Measurements from ENCODE around the gene THSD4.
"Not testable (repeated sequence)": the region's sequence is repeated elsewhere in the genome, so short reads cannot be mapped to it uniquely, and the experiment has no call there.

The THSD4 gene

DNA sequence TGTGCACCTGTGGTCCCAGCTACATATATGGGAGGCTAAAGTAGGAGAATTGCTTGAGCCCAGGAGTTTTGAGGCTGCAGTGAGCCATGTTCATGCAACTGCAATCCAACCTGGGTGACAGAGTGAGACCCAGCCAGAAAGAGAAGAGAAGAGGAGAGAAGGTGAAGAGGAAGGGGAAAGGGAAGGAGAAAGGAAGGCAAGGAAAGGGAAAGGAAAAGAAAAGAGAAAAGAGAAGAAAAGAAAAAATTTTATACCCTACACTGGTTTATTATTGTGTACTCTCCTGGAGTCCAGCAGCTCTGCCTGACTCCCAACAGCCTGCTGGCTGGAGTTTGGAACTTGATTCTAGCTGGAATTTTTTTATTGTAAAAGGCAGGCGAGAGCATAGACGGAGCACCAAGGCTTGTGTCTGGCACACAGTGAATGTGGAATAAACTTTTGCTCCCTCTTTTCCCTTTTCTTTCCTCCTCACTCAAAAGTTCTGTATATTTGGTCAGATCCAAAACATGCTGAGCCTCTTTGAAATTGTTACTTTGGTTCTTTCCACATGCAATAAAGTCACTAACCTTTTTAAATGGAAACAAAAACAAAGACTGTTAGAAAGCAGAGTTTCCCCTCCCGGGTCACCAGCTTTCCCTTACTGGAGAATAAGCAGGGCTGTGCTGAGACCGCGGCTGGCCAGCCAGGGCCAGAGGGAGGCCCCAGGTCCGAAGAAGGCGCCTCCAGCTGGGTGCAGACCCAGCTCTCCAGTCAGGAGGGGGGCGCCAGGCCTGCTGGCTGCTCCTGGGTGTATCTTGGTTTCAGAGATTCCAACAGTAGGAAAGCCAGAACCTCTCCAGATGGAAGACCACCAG, 9.9 kb downstream of the THSD4 start:
- DNase-seq (ENCODE audit: low read depth), result no peak

- no peak for DNase-seq (ENCODE audit: low read depth)
Observed at GRCh38 chr15:71125831-71126450, 10.7 kb downstream of the THSD4 start.

DNA sequence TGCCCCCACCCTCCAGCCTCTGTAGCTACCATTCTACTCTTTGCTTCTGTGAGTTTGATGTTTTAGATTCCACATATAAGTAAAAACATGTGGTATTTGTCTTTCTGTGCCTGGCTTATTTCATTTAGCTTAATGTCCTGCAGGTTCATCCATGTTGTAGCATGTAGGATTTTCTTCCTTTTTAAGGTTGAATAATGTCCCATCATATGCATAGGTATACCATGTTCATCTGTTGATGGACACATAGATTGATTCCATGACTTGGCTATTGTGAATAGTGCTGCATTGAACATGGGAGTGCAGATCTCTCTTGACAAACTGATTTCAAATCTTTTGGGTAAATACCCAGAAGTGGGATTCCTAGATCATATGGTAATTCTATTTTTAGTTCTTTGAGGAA, 11.8 kb downstream of the THSD4 start:
- DNase-seq (ENCODE audit: low read depth), result no peak

DNA sequence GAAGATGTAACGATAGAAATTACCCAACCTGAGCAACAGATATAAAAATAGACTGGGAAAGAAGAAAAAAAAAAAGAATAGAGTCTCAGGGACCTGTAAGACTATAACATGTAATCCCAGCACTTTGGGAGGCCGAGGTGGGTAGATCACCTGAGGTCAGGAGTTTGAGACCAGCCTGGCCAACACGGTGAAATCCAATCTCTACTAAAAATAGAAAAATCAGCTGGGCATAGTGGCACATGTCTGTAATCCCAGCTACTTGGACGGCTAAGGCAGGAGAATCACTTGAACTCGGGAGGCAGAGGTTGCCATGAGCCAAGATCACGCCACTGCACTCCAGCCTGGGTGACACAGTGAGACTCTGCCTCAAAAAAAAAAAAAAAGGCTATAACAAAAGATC, 12.9 kb downstream of the THSD4 start:
- not testable (repeated sequence) for DNase-seq (ENCODE audit: low read depth)

DNA sequence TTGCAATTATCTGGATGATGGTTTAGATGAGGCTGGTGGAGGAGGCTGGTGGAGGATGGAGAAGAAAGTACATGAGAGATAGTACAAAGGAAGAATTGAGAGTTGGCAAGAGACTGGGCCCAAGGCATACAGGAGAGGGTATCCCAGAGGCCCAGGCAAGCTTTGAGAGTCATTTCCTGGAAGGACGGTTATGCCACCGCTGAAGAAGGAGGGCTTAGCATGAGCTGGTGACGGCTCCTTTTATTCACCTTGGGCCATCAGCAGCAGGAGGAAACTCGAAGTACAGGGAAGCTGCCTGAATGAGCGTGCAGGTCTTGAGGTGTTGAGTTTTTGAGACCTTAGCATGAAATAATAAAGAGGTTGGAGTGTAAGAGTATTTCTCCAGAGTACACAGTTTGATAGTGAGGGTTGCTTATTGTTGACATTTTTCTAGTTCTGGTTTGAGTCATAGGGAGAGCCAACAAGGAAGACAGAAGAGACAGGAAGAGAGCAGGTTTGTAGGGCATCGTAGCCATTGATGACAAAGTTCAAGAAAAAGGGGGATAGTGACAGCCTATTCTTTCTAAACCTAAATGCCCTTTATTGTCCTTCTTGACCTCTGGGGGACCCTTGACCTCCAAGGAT, 13.8 kb downstream of the THSD4 start:
- DNase-seq (ENCODE audit: low read depth), result no peak

DNA sequence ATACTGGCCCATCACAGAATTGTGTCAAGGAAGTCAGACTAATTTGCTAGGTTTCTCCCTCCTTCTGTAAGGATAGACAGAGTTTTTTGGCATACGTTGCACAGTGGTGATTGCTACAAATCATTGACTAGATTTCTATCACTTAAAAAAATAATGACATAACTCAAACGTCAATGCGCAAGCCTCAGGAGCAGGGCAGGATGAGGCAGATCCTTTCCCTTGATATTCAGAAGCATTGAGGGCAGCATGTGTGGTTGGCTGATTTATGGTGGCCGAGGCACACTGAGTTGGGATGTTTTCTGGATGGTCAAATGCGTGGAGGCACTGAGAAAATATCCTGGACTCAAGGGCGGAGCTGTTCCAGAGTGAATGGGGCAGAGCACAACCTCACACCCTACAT, 14.4 kb downstream of the THSD4 start:
- no peak for DNase-seq (ENCODE audit: low read depth)

GRCh38 chr15:71131601-71132362, 16.5 kb downstream of the THSD4 start:
- DNase-seq (ENCODE audit: low read depth), result no peak

GRCh38 chr15:71133747-71134472, 18.6 kb downstream of the THSD4 start:
- DNase-seq (ENCODE audit: low read depth), result no peak

GRCh38 chr15:71136159-71136783, 21.0 kb downstream of the THSD4 start:
- DNase-seq (ENCODE audit: low read depth), result no peak

- DNase-seq (ENCODE audit: low read depth), result no peak
Observed at GRCh38 chr15:71136793-71137518, 21.7 kb downstream of the THSD4 start.

DNA sequence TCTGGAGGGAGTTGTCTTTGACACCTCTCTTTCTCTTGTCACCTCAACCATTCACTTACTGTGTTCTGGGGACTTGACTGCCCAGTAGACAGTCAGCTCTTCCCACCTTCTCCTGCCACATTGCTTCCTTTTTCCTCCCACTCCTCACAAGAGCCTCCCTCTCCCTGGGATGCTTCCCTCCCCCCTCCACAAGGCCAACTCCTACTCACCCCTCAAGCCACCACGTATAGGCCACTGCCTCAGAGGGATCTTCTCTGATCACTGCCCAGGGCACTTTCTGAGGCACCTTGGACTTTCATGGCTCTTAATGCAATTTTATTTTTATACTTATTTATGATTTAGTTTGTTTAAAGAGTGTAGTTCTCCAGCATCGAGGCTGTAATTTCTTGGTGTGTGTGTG, 23.2 kb downstream of the THSD4 start:
- DNase-seq (ENCODE audit: low read depth), result no peak

GRCh38 chr15:71139241-71139640, 24.0 kb downstream of the THSD4 start:
- no peak for DNase-seq (ENCODE audit: low read depth)

GRCh38 chr15:71141572-71141971, 26.3 kb downstream of the THSD4 start:
- no peak for DNase-seq (ENCODE audit: low read depth)

DNA sequence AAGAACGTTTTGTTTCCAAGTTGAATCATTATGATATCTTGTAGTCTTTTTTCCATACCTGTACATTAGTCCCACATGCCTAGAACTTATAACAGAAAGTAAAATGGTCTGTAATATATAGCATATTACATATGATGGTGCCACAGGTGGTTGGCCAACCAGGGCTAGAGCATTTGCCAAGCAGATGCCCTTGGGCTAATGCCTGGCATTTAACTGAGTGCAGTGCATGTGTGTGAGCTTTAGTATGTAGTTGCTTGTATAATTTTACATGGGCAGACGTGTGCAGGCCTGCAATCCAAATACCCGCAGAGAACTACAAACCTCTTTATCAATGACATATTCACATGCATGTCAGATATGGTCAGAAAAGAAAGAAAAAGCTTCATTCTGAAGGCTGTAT, 27.5 kb downstream of the THSD4 start:
- no peak for DNase-seq (ENCODE audit: low read depth)

- no peak for DNase-seq (ENCODE audit: low read depth)
Observed at GRCh38 chr15:71143373-71144310, 28.4 kb downstream of the THSD4 start.

- no peak for DNase-seq (ENCODE audit: low read depth)
Observed at GRCh38 chr15:71145648-71146047, 30.4 kb downstream of the THSD4 start.

DNA sequence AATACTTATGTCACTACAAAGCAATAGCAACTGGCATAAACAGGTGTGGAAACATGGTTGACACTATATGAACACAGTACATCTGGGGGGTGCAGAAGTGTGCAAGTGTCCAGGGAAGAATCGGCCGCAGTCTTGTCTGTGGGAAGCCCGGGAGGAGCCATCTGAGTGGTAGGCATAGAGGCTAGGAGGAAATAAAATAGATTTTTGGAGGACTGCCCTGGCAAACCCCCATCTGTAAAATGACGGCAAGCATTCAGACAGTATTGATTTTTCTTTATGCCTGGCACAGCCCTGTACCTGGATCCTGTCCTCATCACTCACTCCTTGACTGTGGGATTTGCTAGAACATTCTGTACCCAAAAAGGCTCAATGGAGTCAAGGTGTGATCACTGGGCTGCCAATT, 31.3 kb downstream of the THSD4 start:
- no peak for DNase-seq (ENCODE audit: low read depth)

DNA sequence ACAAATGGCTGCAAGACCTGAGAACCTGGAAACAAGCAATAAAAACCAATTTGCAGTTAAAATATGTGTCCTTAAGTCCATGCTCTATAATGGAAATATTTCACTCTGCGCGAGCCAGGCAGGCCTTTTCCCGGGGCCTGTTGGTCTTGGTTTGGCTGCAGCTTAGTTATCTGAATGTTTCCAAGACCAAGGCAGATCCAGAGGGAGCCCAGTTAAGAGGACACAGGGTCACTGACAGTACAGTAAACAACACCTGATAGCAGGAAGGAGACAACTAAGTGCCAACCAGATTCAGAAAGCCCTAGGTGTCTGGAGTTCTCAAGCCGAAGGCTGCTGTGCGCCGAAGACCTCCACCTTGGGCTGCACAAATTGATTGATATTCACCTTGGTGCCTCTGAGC, 32.8 kb downstream of the THSD4 start:
- DNase-seq (ENCODE audit: low read depth), result no peak
